OCI-LY1 (cell line): ENCODE results near the gene SCRN1.

Experiments used
- H2AFZ ChIP-seq: fragments of 200-600 bp; sonication (generic), shearing (Covaris generic); 2 replicates; pipeline ENCODE4 v1.6.0; 2014; ENCODE audit warnings: antibody characterized with exemption, mild to moderate bottlenecking, low read length
- H3F3A ChIP-seq: fragments of 200-600 bp; sonication (generic), shearing (Covaris generic); 2 replicates; pipeline ENCODE4 v1.6.0; 2014; ENCODE audit warnings: mild to moderate bottlenecking, antibody characterized with exemption, low read length, moderate library complexity; ENCODE audit not compliant: insufficient read depth
- H3K27ac ChIP-seq: fragments of 200-600 bp; sonication (generic); 2 replicates; pipeline ENCODE4 v1.5.1; 2014; ENCODE audit warnings: low read length, mixed run types, mild to moderate bottlenecking, low read depth; ENCODE audit not compliant: poor library complexity, severe bottlenecking
- H3K27me3 ChIP-seq: fragments of 200-600 bp; sonication (generic); 2 replicates; pipeline ENCODE4 v1.6.0; 2014; ENCODE audit warnings: antibody characterized with exemption, mild to moderate bottlenecking, low read length, moderate library complexity; ENCODE audit not compliant: insufficient read depth
- H3K36me3 ChIP-seq: fragments of 200-600 bp; sonication (generic); 2 replicates; pipeline ENCODE4 v1.6.1; 2014; ENCODE audit warnings: mild to moderate bottlenecking, antibody characterized with exemption, low read length, moderate library complexity, mixed read lengths; ENCODE audit not compliant: insufficient read depth
- H3K4me1 ChIP-seq: fragments of 200-600 bp; sonication (generic); 2 replicates; pipeline ENCODE4 v1.5.1; 2014; ENCODE audit warnings: mild to moderate bottlenecking, low read length, moderate library complexity; ENCODE audit not compliant: insufficient read depth, severe bottlenecking
- H3K4me2 ChIP-seq: fragments of 200-600 bp; sonication (generic), shearing (Covaris generic); 2 replicates; pipeline ENCODE4 v1.6.1; 2014; ENCODE audit warnings: low read length
- H3K4me3 ChIP-seq: fragments of 200-600 bp; sonication (generic); 2 replicates; pipeline ENCODE4 v1.5.1; 2014; ENCODE audit warnings: low read length, low read depth, mild to moderate bottlenecking, mixed read lengths; ENCODE audit not compliant: poor library complexity, severe bottlenecking
- H3K79me2 ChIP-seq: fragments of 200-600 bp; shearing (Covaris generic); 2 replicates; pipeline ENCODE4 v1.6.1; 2016; ENCODE audit warnings: mixed run types, low read length, mixed read lengths; ENCODE audit not compliant: insufficient read depth
- H3K9ac ChIP-seq: fragments of 200-600 bp; sonication (generic), shearing (Covaris generic); 2 replicates; pipeline ENCODE4 v1.6.1; 2014; ENCODE audit warnings: mild to moderate bottlenecking, low read length, mixed read lengths
- H3K9me2 ChIP-seq: fragments of 200-600 bp; sonication (generic), shearing (Covaris generic); 2 replicates; pipeline ENCODE4 v1.6.1; 2014; ENCODE audit warnings: low read depth, mild to moderate bottlenecking, low read length, mixed read lengths
- H3K9me3 ChIP-seq: fragments of 200-600 bp; shearing (Covaris generic); 2 replicates; pipeline ENCODE4 v1.6.1; 2014; ENCODE audit warnings: low read length, mixed read lengths
- H4K20me1 ChIP-seq: fragments of 200-600 bp; sonication (generic), shearing (Covaris generic); 2 replicates; pipeline ENCODE4 v1.6.0; 2016; ENCODE audit warnings: mild to moderate bottlenecking, low read length; ENCODE audit not compliant: insufficient read depth
- EZH2 ChIP-seq: fragments of 200-600 bp; sonication (generic), shearing (Covaris generic); IDR thresholded peaks from 2 replicates; pipeline ENCODE4 v1.8.0; 2017; ENCODE audit warnings: borderline replicate concordance, mixed run types, mild to moderate bottlenecking, antibody characterized with exemption, low read length, moderate library complexity, mixed read lengths
- TF ChIP-seq, protein P1 (sequence below): fragments of 200-600 bp; sonication (generic), shearing (Covaris generic); IDR thresholded peaks from 2 replicates; pipeline ENCODE4 v1.5.1; 2017; ENCODE audit warnings: mild to moderate bottlenecking, antibody characterized with exemption, low read length, moderate library complexity, mixed read lengths

The SCRN1 gene

GRCh38 chr7:29972315-29972669 is 17.3 kb downstream of the SCRN1 start:
- H3F3A ChIP-seq, result no peaks in the 10 kb centered on the region
- H3K9me3 ChIP-seq, result no peaks in the 10 kb centered on the region
- peaks cover 43% of the 10 kb centered on the region for H3K79me2 ChIP-seq

DNA sequence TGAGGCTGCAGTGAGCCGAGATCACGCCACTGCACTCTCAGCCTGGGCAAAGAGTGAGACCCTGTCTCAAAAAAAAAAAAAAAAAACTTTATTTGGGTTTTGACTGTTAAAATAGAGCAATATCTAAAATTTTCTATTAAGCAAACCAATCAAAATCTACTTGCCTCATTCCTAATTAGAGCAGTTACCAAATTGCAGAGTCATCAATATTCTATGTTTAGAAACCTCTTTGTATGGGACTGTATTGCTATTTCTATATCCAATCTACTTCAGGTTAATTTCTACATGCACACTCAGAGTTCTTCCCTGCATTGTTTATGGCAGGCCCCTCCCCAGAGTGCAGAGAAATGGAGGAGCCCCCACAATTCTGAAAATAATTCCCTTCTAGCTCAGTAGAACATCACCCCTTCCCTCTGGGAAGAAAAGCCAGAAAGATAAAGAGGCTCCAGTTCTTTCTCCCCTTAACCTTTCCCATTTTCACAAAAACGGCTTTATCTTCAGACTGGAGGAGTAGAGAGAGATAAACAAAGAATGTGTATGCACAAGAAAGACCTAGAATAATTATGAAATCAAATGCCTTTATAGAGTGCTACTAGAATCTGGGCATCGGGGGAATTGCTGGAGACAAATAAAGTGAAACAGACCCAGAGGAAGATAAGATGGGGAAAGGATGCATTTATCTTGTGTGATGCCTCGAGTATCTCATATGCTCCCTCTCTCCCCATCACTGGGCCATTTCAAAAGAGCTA is 17.9 kb downstream of the SCRN1 start:
- H3F3A ChIP-seq, result no peaks in the 10 kb centered on the region
- no peak overlapping the region for H3K4me2 ChIP-seq

More at GRCh38 chr7:29972315-29972669, 17.3 kb downstream of the SCRN1 start:
- TF ChIP-seq, protein P1, sequence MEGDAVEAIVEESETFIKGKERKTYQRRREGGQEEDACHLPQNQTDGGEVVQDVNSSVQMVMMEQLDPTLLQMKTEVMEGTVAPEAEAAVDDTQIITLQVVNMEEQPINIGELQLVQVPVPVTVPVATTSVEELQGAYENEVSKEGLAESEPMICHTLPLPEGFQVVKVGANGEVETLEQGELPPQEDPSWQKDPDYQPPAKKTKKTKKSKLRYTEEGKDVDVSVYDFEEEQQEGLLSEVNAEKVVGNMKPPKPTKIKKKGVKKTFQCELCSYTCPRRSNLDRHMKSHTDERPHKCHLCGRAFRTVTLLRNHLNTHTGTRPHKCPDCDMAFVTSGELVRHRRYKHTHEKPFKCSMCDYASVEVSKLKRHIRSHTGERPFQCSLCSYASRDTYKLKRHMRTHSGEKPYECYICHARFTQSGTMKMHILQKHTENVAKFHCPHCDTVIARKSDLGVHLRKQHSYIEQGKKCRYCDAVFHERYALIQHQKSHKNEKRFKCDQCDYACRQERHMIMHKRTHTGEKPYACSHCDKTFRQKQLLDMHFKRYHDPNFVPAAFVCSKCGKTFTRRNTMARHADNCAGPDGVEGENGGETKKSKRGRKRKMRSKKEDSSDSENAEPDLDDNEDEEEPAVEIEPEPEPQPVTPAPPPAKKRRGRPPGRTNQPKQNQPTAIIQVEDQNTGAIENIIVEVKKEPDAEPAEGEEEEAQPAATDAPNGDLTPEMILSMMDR, result no peak
- TF ChIP-seq EZH2, result no peak
- Histone ChIP-seq H3K4me2 (no peak overlapping the region), H3K27ac (no peak overlapping the region), H3K4me1 (peaks cover 42% of the 10 kb centered on the region), H3K27me3 (no peaks in the 10 kb centered on the region), H3K9me2 (no peaks in the 10 kb centered on the region), H3K4me3 (no peak overlapping the region), H4K20me1 (no peaks in the 10 kb centered on the region), H3K9ac (no peak overlapping the region), H2AFZ (no peak overlapping the region), H3K36me3 (peaks cover 21% of the 10 kb centered on the region)

DNA sequence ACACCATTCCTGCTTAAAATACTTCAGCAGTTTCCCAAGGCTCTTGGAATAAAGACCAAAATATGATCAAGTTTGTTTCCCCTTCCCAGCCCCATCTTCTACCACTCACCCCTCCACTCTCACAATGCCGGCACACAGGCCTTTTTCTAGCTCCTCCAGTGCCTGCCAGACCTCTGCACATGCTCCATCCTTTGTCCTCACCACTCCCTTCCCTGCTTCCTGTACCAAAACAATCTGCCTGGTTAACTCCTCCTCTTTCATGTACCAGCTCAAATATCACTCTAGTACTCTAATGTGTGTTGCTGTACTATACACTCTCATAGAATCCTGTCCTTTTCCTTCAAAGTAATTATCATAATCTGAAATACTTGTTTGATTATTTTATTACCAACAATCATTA is 19.4 kb downstream of the SCRN1 start:
- TF ChIP-seq EZH2, result no peak
- TF ChIP-seq, protein P1, result no peak
- no peaks in the 10 kb centered on the region for H3F3A ChIP-seq
- H3K4me2 ChIP-seq, result no peak overlapping the region
- peaks cover 21% of the 10 kb centered on the region for H3K4me1 ChIP-seq
- H4K20me1 ChIP-seq, result no peaks in the 10 kb centered on the region
- peaks cover 32% of the 10 kb centered on the region for H3K36me3 ChIP-seq
- no peaks in the 10 kb centered on the region for H3K9me2 ChIP-seq
- H3K27ac ChIP-seq, result no peak overlapping the region
- H3K79me2 ChIP-seq, result peaks cover 33% of the 10 kb centered on the region
- H2AFZ ChIP-seq, result no peak overlapping the region
- H3K9ac ChIP-seq, result no peak overlapping the region
- H3K4me3 ChIP-seq, result no peak overlapping the region
- H3K27me3 ChIP-seq, result no peaks in the 10 kb centered on the region
- H3K9me3 ChIP-seq, result no peaks in the 10 kb centered on the region

More for the DNA sequence above, 17.9 kb downstream of the SCRN1 start:
- no peak for TF ChIP-seq EZH2
- Histone ChIP-seq H3K79me2 (peaks cover 43% of the 10 kb centered on the region), H4K20me1 (no peaks in the 10 kb centered on the region), H3K27ac (no peak overlapping the region), H3K36me3 (peaks cover 21% of the 10 kb centered on the region), H2AFZ (no peak overlapping the region), H3K9me2 (no peaks in the 10 kb centered on the region), H3K9ac (no peak overlapping the region), H3K4me3 (no peak overlapping the region), H3K27me3 (no peaks in the 10 kb centered on the region), H3K4me1 (peaks cover 37% of the 10 kb centered on the region), H3K9me3 (no peaks in the 10 kb centered on the region)

GRCh38 chr7:29969738-29970137 is 19.9 kb downstream of the SCRN1 start:
- Histone ChIP-seq H3F3A (no peaks in the 10 kb centered on the region), H3K27ac (no peak overlapping the region), H2AFZ (no peak overlapping the region), H3K9ac (no peak overlapping the region), H3K79me2 (peaks cover 29% of the 10 kb centered on the region), H3K9me2 (no peaks in the 10 kb centered on the region), H3K36me3 (peaks cover 33% of the 10 kb centered on the region), H3K4me1 (peaks cover 17% of the 10 kb centered on the region), H3K4me3 (no peak overlapping the region), H3K4me2 (no peak overlapping the region), H4K20me1 (no peaks in the 10 kb centered on the region), H3K9me3 (no peaks in the 10 kb centered on the region), H3K27me3 (no peaks in the 10 kb centered on the region)
- TF ChIP-seq, protein P1, result no peak
- TF ChIP-seq EZH2, result no peak
